Mononuclear cell (primary cell): ENCODE measurements around the gene ELMO2. TPM values are rescaled to one million over a fixed set of nuclear protein-coding genes. Genes with fewer than 3 reads are reported as not detected.

Experiments
- H3K27me3 ChIP-seq: 2 replicates; pipeline ENCODE4 v1.6.0; 2011; ENCODE audit warnings: low read length, control low read depth; ENCODE audit not compliant: insufficient read depth
- H3K4me1 ChIP-seq: 2 replicates; pipeline ENCODE4 v1.5.1; 2011; ENCODE audit warnings: mild to moderate bottlenecking, low read length, control low read depth; ENCODE audit not compliant: insufficient read depth
- H3K4me3 ChIP-seq: 2 replicates; pipeline ENCODE4 v1.5.1; 2011; ENCODE audit warnings: mild to moderate bottlenecking, low read length, moderate library complexity
- H3K9me3 ChIP-seq: 2 replicates; pipeline ENCODE4 v1.5.1; 2011; ENCODE audit warnings: low read depth, mild to moderate bottlenecking, control low read depth, low read length
- total RNA-seq: library from RNA; depleted of rRNA; stranded (reverse); fragments of >200 nt; gene quantifications from one replicate; pipeline ENCODE4 v1.2.3, GENCODE V29; 2012

The ELMO2 gene
- total RNA-seq, 1 donor: 59.9 TPM

- Histone ChIP-seq H3K4me3 (no peak overlapping the region), H3K27me3 (peaks cover 7% of the 10 kb centered on the region), H3K9me3 (no peaks in the 10 kb centered on the region), H3K4me1 (peaks cover 13% of the 10 kb centered on the region)
Observed at GRCh38 chr20:46342451-46343347, 63.7 kb downstream of the ELMO2 start.

DNA sequence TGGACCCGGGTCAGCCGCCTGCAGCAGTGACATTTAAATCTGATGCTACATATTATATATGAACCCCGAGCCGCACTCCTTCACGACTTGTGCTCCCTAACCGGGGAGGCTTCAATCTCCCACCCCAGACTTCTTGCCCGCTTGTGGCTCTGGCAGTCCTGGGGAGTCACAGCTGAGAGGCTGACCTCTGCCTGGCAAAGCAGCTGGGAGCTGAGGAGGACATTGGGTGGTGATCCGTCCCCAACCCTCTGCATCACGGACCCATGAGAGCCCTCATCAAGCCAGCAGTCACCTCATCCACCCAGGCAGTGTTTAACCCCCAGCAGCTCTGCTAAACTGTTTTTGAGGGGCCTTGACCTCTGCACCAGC, 64.4 kb downstream of the ELMO2 start:
- no peaks in the 10 kb centered on the region for H3K9me3 ChIP-seq
- no peak overlapping the region for H3K4me3 ChIP-seq
- peaks cover 7% of the 10 kb centered on the region for H3K27me3 ChIP-seq
- peaks cover 13% of the 10 kb centered on the region for H3K4me1 ChIP-seq

- Histone ChIP-seq H3K27me3 (peaks cover 7% of the 10 kb centered on the region), H3K9me3 (no peaks in the 10 kb centered on the region), H3K4me3 (no peak overlapping the region), H3K4me1 (peaks cover 13% of the 10 kb centered on the region)
Observed at GRCh38 chr20:46341074-46342009, 65.1 kb downstream of the ELMO2 start.

GRCh38 chr20:46339037-46339436, 67.4 kb downstream of the ELMO2 start:
- H3K27me3 ChIP-seq: peaks cover 7% of the 10 kb centered on the region
- no peak overlapping the region for H3K4me3 ChIP-seq
- no peaks in the 10 kb centered on the region for H3K9me3 ChIP-seq
- peaks cover 13% of the 10 kb centered on the region for H3K4me1 ChIP-seq

- peaks cover 3% of the 10 kb centered on the region for H3K27me3 ChIP-seq
- no peaks in the 10 kb centered on the region for H3K9me3 ChIP-seq
- no peak overlapping the region for H3K4me3 ChIP-seq
- H3K4me1 ChIP-seq: no peaks in the 10 kb centered on the region
Observed at GRCh38 chr20:46336735-46337134, 69.7 kb downstream of the ELMO2 start.

DNA sequence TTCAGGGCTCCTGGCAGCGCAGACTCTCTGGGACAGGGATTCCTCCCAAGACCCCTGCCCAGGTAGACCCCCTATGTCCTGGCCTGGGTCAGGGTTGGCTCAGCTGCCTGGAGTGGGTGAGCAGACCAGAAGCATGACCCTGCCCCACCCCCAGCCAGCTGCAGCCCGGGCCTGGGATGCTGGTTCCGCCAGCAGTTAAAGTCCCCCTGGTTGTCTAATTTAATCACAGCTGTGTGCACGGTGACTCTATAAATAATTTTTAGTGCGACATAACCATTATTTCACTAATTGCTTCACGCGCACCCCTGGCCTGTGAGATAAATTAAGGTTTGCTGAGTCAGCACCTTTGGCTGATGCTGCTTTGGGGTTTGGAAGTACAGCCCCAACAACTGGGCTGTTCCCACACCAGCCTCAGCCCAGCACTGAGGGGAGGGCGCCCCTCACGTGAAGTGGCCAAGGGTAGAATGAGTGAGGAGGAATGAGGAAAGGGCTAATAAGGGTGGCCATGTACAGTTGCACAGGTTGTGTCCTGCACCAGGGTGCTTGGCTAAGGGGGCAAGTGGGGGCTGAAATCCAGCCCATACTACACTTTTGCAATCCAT, 72.0 kb downstream of the ELMO2 start:
- Histone ChIP-seq H3K27me3 (peaks cover 3% of the 10 kb centered on the region), H3K9me3 (no peaks in the 10 kb centered on the region), H3K4me1 (no peaks in the 10 kb centered on the region), H3K4me3 (no peak overlapping the region)

DNA sequence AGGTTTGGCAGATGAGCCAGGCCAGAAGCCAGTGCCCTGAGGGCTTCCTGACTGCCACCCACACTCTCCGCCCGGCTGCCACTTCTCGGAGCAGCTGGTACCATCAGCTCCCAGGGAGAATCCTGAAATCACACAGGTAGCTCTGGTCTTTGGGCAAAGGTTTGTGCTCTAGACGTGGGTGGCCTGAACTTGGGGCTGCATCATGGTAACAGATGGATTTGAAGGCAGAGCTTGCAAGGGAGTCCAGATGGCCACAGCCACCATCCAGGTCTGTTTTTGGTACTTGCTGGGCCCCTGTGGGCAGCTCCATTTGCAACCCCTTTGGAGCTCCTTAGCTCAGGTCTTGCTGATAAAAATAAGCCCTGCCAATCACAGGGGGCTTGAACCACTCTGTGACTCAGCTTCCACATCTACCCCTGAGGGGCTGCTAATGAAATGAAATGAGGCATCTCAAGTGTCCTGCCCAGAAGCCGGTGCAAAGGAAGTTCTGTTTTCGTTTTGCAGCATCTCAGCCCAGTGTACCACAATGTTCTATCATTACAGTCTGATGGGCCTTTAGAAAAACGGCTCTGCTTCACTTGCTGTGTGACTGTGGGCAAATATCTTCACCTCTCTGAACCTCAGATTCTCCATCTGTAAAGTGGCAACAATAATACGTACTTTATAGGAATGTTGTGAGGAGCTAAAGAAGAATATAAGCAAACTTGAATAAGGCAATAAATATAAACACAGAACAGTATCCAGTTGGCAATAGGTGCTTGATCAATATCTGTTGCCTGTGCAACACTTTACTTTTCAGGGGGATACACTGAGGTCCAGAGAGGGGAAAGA, 73.0 kb downstream of the ELMO2 start:
- no peak overlapping the region for H3K4me3 ChIP-seq
- no peaks in the 10 kb centered on the region for H3K27me3 ChIP-seq
- no peaks in the 10 kb centered on the region for H3K4me1 ChIP-seq
- no peaks in the 10 kb centered on the region for H3K9me3 ChIP-seq

DNA sequence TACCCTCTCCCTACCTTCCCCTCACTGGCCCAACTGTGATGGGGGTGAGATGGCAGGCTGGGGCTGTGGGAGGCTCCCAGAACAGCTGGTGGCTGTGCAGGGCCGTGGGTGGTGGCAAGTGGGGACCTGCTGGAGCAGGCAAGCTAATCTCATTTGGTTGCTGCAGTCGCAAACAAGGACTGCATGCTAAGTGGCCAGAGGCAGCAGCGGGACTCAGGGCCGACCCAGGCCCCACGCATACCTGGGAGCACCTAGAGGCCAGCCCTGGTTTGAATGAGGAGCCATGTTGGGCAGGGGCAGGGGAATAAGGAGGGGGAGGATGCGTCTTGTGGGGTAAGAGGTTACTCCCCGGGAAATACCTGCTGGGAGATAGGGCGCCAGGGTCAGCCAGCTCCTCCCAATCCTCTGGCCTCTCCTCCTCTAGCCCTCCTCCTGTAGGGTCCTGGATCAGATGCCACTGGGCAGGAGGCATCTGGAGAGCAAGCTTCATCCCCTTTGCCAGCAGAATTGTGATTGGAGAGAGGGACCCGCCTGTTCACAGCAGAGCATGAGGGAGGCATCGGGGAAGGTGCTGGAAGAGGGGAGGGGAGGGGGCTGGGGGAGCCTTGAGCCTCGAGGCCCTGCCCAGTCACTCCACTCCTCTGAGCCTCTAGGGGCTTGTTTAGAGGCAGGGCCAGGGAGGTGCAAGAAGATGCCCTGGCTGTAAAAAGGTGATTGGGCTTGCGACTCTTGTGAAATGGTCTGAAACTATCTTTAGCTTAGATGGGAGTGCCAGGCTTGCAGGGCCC, 73.8 kb downstream of the ELMO2 start:
- H3K9me3 ChIP-seq: no peaks in the 10 kb centered on the region
- no peak overlapping the region for H3K4me3 ChIP-seq
- no peaks in the 10 kb centered on the region for H3K4me1 ChIP-seq
- no peaks in the 10 kb centered on the region for H3K27me3 ChIP-seq

GRCh38 chr20:46331611-46332361, 74.6 kb downstream of the ELMO2 start:
- Histone ChIP-seq H3K9me3 (no peaks in the 10 kb centered on the region), H3K27me3 (no peaks in the 10 kb centered on the region), H3K4me3 (no peak overlapping the region), H3K4me1 (no peaks in the 10 kb centered on the region)

GRCh38 chr20:46330831-46331371, 75.5 kb downstream of the ELMO2 start:
- Histone ChIP-seq H3K27me3 (no peaks in the 10 kb centered on the region), H3K9me3 (no peaks in the 10 kb centered on the region), H3K4me3 (no peak overlapping the region), H3K4me1 (no peaks in the 10 kb centered on the region)

- no peak overlapping the region for H3K4me3 ChIP-seq
- no peaks in the 10 kb centered on the region for H3K27me3 ChIP-seq
- no peaks in the 10 kb centered on the region for H3K9me3 ChIP-seq
- H3K4me1 ChIP-seq: no peaks in the 10 kb centered on the region
Observed at GRCh38 chr20:46330072-46330763, 76.2 kb downstream of the ELMO2 start.

DNA sequence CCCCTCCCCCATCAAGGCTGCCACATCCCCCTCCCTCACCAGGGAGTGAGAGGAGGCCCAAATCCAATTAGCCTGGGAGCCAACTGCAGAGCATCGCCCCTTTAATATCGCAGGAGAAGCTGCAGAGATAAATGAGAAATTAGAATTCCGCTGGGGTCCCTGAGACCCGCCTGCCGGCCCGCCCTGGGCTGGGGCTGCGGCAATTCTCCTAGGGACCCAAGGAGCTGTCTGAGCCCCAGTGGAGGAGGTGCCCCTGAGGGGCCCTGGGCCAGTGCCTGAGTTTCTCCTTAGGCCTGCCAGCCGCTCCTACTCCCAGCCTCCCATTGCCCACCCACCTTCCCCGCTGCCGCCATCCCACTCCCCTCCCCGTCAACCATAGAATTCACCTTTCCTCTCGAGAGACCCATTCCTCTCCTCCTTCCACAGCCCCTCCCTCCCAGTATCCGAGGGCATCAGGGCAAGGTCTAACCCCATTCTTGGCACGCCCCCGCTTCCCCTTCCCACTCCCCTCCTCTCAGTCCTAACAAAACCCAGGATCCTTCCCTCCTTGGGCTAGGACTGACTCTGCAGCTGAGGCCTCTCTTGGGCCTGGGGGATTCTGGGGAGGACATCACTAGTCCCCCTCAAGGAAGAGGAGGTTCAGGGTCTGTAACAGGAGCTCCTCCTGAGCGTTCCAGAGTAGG, 78.1 kb downstream of the ELMO2 start:
- Histone ChIP-seq H3K9me3 (no peaks in the 10 kb centered on the region), H3K4me3 (no peak overlapping the region), H3K27me3 (no peaks in the 10 kb centered on the region), H3K4me1 (no peaks in the 10 kb centered on the region)
